Left ventricle myocardium inferior (tissue), 1 donor: Measurements from ENCODE around the gene TRAF1. TPM values are rescaled to one million over a fixed set of nuclear protein-coding genes. Genes with fewer than 3 reads are reported as not detected.

Source experiments
- DNase-seq: peaks from one replicate; pipeline ENCODE4 v3.0.0-alpha.2; 2020
- H3K27ac ChIP-seq: fragments of 200-600 bp; replicated peaks from 2 replicates; pipeline ENCODE4 v1.8.0; 2021
- H3K27me3 ChIP-seq: fragments of 200-600 bp; 2 replicates; pipeline ENCODE4 v1.8.0; 2021; ENCODE audit warnings: low read depth
- H3K36me3 ChIP-seq: fragments of 200-600 bp; 2 replicates; pipeline ENCODE4 v1.8.0; 2021
- H3K4me1 ChIP-seq: fragments of 200-600 bp; 2 replicates; pipeline ENCODE4 v1.8.0; 2021
- H3K4me3 ChIP-seq: fragments of 200-600 bp; 2 replicates; pipeline ENCODE4 v1.8.0; 2021; ENCODE audit warnings: mild to moderate bottlenecking, moderate library complexity
- H3K9me3 ChIP-seq: fragments of 200-600 bp; replicated peaks from 2 replicates; pipeline ENCODE4 v1.8.0; 2021
- CTCF ChIP-seq: fragments of 200-600 bp; IDR thresholded peaks from 2 replicates; pipeline ENCODE4 v1.8.0; 2021; ENCODE audit warnings: antibody characterized with exemption, mild to moderate bottlenecking, borderline replicate concordance
- intact Hi-C: fragments of 100-400 bp; cut with micrococcal nuclease; formaldehyde crosslinking; loops from one replicate; pipeline ENCODE4 v1.11.0; 2022
- total RNA-seq: library from RNA; stranded (reverse); fragmentation: NEBNext Ultra II Directional; extraction: Animal tissue kit (Norgen Biotek cat#: 25700); gene quantifications from one replicate; pipeline ENCODE4 v1.2.1, GENCODE V29; 2021
- donor health status: DM: no; HTN: yes; CAD: no; lungs with severe emphysema.

TRAF1 gene
- total RNA-seq, 1 donor from 2014 or later: 2.6 TPM

- TF ChIP-seq CTCF: no peak
- Histone ChIP-seq H3K27me3 (no peaks in the 10 kb centered on the region), H3K4me3 (no peak overlapping the region), H3K9me3 (no peaks in the 10 kb centered on the region), H3K36me3 (peaks cover 15% of the 10 kb centered on the region), H3K4me1 (peaks cover 4% of the 10 kb centered on the region), H3K27ac (no peak overlapping the region)
- intact Hi-C loops: no loop called here
- DNase-seq: no peak
Measured at GRCh38 chr9:120910643-120911042, 16.0 kb downstream of the TRAF1 start.

GRCh38 chr9:120909904-120910303 lies 16.7 kb downstream of the TRAF1 start:
- no peaks in the 10 kb centered on the region for H3K9me3 ChIP-seq
- no peak for TF ChIP-seq CTCF
- no peak overlapping the region for H3K27ac ChIP-seq
- DNase-seq: no peak
- H3K4me1 ChIP-seq: peaks cover 4% of the 10 kb centered on the region
- intact Hi-C loops: no loop called here
- H3K27me3 ChIP-seq: no peaks in the 10 kb centered on the region
- H3K36me3 ChIP-seq: peaks cover 16% of the 10 kb centered on the region
- no peak overlapping the region for H3K4me3 ChIP-seq

GRCh38 chr9:120905315-120906164 lies 21.1 kb downstream of the TRAF1 start:
- no peaks in the 10 kb centered on the region for H3K27me3 ChIP-seq
- H3K9me3 ChIP-seq: no peaks in the 10 kb centered on the region
- H3K36me3 ChIP-seq: peaks cover 18% of the 10 kb centered on the region
- no peak for TF ChIP-seq CTCF
- no peak overlapping the region for H3K27ac ChIP-seq
- no peaks in the 10 kb centered on the region for H3K4me1 ChIP-seq
- intact Hi-C loops: no loop called here
- DNase-seq: no peak
- no peak overlapping the region for H3K4me3 ChIP-seq

GRCh38 chr9:120904978-120905301 lies 21.7 kb downstream of the TRAF1 start:
- Histone ChIP-seq H3K27ac (no peak overlapping the region), H3K9me3 (no peaks in the 10 kb centered on the region), H3K4me3 (no peak overlapping the region), H3K27me3 (no peaks in the 10 kb centered on the region), H3K4me1 (no peaks in the 10 kb centered on the region), H3K36me3 (peaks cover 18% of the 10 kb centered on the region)
- DNase-seq: no peak
- intact Hi-C loops: no loop called here
- no peak for TF ChIP-seq CTCF

GRCh38 chr9:120904061-120904977 lies 22.3 kb downstream of the TRAF1 start:
- Histone ChIP-seq H3K4me3 (no peak overlapping the region), H3K9me3 (no peaks in the 10 kb centered on the region), H3K27ac (no peak overlapping the region), H3K27me3 (no peaks in the 10 kb centered on the region), H3K36me3 (peaks cover 18% of the 10 kb centered on the region), H3K4me1 (no peaks in the 10 kb centered on the region)
- intact Hi-C loops: no loop called here
- no peak for DNase-seq
- no peak for TF ChIP-seq CTCF
